ENCODE measurements around the gene LITAFD.

DNA sequence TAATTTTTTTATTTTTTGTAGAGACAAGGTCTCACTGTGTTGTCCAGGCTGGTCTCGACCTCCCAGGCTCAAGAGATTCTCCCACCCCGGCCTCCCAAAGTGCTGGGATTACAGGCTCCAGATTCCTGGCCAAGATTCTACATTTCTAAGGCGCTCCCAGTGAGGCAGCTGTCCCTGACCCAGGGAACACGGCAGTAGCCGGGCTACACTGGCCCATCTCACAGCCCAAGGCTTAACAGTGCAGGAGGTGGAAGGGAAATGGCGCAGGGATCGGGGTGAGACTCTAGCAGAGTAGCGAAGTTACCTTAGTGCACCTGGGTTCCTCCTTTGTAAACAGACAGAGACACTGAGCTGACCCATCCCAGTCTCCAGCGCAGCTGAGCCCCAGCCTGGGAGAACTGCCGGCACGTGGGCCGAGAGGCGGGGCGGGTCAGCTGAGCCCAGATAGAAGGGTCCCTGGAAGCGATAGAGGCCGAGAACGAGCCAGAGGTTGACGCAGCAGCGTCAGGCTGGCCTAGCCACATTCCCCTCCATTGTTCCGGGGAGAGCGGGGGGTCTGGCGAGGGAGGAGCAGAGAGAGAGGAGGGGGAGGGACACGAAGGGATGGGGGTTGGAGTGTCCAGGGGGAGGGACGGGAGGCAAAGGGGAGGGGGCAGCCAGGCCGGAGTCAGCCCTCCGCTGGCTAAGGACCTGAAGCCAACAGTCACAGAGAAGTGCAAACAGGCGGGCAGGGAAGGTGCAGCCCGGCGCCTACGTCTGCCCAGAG is 15.8 kb upstream of the LITAFD start:
- TF ChIP-seq, protein P1, sequence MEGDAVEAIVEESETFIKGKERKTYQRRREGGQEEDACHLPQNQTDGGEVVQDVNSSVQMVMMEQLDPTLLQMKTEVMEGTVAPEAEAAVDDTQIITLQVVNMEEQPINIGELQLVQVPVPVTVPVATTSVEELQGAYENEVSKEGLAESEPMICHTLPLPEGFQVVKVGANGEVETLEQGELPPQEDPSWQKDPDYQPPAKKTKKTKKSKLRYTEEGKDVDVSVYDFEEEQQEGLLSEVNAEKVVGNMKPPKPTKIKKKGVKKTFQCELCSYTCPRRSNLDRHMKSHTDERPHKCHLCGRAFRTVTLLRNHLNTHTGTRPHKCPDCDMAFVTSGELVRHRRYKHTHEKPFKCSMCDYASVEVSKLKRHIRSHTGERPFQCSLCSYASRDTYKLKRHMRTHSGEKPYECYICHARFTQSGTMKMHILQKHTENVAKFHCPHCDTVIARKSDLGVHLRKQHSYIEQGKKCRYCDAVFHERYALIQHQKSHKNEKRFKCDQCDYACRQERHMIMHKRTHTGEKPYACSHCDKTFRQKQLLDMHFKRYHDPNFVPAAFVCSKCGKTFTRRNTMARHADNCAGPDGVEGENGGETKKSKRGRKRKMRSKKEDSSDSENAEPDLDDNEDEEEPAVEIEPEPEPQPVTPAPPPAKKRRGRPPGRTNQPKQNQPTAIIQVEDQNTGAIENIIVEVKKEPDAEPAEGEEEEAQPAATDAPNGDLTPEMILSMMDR (IDR thresholded peaks at IDR 0.05), result no peak
- no peak for TF ChIP-seq EP300 (IDR thresholded peaks at IDR 0.05)

All from esophagus muscularis mucosa (tissue), 3 donors.